A172 (cell line): Measurements from ENCODE around the gene IVD. TPM values are rescaled to one million over a fixed set of nuclear protein-coding genes. Genes with fewer than 3 reads are reported as not detected.

Source experiments
- DNase-seq: peaks from one replicate; pipeline ENCODE4 v3.0.0-alpha.2; 2015; ENCODE audit warnings: low spot score
- total RNA-seq: library from RNA; depleted of rRNA; stranded (reverse); fragments of >200 nt; shearing (Covaris generic); gene quantifications from 2 replicates; pipeline ENCODE4 v1.2.3, GENCODE V29; 2014; rRNA removed

Gene IVD
- total RNA-seq = 10.8 and 20.7 TPM in 2 replicates

- DNase-seq = peak; percentile 89
Measured at GRCh38 chr15:40405501-40406381, at the start of gene IVD. Gene IVD, plus strand, starts transcription at chr15:40405795. Its CDS starts 33 bp downstream, at chr15:40405828.

DNA sequence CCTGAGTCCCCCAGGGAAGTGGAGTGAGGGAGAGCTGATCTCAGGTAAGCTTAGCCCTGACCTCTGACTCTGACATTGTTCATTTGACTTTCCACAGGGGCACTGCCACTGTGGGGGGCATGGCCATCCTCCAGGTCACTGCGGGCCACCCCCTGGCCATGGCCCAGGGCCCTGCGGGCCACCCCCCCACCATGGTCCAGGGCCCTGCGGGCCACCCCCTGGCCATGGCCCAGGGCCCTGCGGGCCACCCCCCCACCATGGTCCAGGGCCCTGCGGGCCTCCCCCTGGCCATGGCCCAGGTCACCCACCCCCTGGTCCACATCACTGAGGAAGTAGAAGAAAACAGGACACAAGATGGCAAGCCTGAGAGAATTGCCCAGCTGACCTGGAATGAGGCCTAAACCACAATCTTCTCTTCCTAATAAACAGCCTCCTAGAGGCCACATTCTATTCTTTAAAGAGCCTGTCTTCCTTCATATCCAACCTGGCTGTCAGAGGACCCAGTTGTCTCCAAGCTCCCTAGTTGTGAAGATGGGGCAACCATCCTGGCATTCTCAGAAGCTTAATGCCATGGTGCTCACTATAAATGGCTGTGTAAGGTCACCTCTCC lies 49.5 kb upstream of the IVD start:
- no peak for DNase-seq

- no peak for DNase-seq
Measured at GRCh38 chr15:40357246-40357645, 48.3 kb upstream of the IVD start.

DNA sequence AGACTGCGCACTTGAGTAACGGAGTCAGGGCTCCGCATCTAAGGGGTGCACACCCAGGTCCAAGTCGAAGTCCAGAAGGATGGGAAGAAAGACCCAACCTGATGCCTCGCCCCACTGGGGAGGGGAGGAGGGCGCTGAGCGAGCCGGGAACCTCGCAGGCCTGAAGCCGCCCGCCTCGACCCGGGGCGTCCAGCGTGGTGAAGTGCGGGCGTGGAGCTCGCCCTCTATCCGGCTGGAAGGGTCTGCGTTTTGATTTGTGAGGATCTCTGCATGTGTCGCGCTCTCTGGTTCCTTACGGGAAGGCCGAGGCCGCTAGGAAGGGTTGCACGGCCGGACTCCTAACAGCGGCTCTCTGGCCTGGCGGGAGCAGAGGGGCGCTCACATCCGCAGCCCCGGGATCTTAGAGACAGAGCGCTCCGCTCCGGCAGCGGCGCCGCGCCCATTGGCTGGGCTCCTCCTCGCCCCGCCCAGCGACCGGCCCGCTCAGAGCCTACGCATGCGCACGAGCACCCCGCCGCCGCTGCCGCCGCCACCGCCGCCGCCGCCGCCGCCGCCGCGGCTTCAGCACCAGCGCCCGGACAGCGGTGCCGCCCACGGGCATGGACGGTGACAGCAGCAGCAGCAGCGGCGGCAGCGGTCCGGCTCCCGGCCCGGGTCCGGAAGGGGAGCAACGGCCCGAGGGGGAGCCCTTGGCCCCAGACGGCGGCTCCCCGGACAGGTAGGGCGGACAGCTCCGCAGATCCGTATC lies 47.7 kb upstream of the IVD start, which contains the start of gene DISP2:
Gene DISP2 (plus strand): TSS at position 497 of the 748 bp plus-strand sequence. CDS start 103 bp downstream, at position 600.
- DNase-seq = peak; percentile 60

DNA sequence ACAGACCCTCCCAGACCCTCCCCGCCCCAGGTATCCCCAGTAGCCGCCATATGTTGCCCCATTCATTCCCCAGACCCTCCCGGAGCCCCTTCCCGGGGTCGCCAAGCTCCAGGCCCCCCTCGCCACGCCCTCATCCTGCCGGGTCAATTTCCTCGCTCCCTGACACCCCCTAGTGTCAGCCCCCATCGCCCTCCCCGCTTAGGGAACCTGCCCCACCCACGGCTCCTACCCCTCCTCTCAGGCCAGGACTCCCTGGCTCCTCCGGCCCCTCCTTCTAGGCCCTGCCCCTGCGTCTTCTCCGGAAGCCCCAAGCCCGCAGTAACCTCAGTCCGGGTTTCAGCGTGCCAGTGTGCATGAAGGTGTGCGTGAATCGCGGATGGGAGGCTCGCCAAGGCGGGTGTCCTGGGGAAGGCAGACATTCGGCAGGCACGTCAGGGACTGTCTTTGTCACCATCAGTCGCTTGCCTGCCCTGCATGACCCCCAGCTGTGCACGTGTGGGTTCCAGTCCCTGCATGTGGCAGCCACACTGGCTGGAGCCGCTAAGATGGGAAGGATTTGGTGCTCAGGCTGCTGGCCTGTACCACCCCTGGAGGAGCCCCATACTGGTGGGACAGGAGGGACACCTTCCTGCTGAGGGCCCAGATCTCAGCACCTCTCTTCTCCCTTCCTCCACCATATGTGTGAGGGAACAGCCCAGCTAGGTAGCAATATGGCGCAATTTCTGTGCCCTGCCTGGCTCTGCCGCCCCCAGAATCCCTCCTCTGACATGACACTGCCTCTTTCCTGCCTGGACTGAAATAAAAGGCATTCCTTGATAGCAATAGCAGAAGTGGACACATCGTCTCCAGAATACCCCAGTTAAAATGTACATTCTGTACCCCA lies 46.9 kb upstream of the IVD start:
- no peak for DNase-seq

DNA sequence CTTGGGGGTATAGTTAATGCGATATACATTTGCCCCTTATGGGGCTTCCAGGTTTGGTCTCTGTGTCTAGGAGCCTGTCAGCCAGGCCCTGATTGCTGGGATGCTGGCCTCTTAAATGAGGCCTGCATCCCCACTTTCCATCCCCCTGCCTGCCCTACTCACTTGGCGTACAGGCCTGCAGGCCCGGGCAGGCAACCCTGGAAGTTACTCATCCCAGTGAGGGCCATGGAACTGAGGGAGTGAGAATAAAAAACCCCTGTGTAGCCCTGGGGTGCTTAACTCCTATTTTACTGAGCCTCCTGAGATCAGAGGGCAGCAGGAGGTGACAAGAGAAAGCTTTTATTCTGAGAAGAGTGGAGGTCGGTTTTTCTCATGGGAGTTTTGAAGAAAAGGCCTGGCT lies 45.6 kb upstream of the IVD start:
- DNase-seq = no peak

DNA sequence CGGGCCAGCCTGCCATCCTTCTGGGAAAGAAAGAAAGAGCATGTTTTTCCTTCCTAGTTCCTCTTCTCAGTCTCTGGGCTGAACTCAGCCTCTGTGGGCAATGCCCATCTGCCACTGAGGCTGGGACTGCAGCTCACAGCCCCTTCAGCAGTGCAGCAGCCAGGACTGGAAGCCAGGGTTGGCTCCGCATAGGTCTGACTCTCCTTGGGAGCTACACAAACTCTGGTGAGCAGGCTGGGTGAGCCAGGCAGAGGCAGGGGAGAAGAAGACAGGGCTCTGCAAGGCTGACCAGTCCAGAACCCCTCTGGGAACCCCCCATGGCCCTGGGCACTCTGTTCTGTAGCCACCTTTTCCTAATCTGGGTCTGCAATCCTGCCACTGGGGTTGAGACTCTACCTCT lies 44.0 kb upstream of the IVD start:
- DNase-seq = no peak

- DNase-seq = no peak
Measured at GRCh38 chr15:40363611-40364010, 42.0 kb upstream of the IVD start.

- DNase-seq = no peak
Measured at GRCh38 chr15:40364251-40364650, 41.3 kb upstream of the IVD start.

DNA sequence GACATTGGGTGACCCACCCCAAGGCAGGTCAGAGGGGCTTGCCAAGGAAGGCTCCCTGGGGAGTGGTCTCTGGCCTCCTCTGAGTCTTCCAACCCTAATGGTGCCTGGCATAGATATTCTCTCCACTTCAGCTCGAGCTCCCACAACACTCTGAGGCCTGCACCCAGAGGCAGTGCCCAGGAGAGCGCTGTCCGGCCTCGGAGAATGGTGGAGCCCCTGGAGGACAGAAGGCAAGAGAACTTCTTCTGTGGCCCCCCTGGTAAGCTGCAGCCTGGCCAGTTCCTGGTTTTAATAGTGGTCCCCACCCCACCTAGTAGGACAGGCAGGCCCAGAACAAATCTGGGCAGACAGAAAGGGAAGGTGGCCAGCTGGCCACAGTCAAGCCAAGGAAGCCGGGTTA lies 40.6 kb upstream of the IVD start:
- DNase-seq = no peak

DNA sequence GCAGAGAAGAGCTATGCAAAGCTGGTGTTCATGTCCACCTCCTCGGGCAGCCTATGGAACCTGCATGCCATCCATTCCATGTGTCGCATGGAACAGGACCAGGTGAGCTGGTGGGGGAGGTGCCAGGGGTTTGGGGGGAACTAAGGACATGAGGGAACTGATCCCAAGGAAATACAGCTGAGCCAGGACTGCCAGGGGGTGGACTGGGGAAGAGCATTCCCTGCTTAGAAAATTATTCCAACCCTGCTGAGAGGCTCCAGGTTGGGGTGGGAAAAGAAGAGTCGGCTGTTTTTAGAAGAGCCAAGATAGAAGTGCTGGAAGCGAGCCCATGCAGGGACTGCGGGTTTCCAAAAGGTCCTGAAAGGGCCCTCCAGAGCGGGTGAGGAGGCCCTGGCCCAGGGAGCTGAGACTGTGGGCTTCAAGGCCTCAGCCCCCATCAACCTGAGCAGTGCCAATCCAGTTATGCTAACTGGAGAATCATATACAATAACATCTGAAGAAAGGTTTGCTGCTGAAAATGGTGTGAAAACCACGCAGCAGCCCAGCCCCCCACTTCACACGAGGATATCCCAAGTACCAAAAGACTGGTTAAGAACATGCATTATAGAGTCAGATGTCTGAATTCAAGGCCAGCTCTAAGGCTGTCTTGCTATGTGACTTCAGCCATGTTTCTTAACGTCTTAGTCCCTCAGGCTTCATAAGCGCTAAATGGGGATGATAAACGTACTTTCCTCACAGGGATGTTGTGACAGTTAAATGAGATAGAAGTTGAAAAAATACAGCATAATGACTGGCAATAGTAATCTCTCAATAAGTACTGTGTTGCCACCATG lies 39.8 kb upstream of the IVD start:
- no peak for DNase-seq

DNA sequence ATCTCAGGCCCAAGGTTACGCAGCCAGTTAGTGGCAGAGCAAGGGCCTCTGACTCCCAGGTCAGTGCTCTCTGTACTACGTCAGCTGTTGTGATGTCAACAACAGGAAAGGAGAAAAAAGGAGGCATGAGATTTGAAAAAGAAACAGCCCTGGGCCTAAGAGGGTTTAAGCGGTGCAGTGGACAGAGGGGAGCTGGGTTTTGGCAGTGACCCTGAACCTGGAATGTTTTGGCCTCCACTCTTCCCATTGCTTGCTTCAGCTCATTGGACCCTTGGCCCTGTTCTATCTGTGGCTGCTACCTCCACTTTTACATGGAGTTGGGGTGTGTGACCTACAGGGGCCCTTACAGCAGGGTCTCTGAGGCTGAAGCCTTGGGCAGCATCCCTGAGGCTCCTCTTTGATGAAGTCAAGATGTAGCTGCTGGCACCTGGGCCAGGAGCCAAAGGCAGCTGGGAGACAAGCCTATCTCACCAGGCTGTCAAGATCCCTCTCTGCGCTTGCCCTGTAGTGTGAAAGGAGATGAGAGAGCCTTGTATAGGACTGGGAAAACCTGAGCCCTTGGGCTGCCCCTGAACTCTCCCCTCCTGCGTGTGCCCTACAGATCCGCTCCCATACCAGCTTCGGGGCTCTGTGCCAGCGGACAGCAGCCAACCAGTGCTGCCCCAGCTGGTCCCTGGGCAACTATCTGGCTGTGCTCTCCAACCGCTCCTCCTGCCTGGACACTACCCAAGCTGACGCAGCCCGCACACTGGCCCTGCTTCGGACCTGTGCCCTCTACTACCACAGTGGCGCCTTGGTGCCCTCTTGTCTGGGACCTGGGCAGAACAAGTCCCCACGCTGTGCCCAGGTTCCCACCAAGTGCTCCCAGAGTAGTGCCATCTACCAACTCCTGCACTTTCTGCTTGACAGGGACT lies 38.9 kb upstream of the IVD start:
- no peak for DNase-seq

- no peak for DNase-seq
Measured at GRCh38 chr15:40367371-40367685, 38.3 kb upstream of the IVD start.

DNA sequence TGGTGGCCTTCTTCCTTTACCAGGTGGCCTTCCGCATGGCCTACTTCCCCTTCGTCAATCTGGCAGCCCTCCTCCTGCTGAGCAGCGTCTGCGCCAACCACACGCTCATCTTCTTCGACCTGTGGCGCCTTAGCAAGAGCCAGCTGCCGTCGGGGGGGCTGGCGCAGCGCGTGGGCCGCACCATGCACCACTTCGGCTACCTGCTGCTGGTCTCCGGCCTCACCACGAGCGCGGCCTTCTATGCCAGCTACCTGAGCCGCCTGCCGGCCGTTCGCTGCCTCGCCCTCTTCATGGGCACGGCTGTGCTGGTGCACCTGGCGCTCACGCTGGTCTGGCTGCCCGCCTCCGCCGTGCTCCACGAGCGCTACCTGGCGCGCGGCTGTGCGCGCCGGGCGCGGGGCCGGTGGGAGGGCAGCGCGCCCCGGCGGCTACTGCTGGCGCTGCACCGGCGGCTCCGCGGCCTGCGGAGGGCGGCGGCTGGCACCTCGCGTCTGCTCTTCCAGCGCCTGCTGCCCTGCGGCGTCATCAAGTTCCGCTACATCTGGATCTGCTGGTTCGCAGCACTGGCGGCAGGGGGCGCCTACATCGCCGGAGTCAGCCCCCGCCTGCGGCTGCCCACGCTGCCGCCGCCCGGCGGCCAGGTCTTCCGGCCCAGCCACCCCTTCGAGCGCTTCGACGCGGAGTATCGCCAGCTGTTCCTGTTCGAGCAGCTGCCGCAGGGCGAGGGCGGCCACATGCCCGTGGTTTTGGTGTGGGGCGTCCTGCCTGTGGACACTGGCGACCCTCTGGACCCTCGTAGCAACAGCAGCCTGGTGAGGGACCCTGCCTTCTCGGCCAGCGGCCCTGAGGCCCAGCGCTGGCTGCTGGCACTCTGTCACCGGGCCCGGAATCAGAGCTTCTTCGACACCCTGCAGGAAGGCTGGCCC lies 37.6 kb upstream of the IVD start:
- DNase-seq = no peak

GRCh38 chr15:40368719-40369473 lies 36.7 kb upstream of the IVD start:
- no peak for DNase-seq

DNA sequence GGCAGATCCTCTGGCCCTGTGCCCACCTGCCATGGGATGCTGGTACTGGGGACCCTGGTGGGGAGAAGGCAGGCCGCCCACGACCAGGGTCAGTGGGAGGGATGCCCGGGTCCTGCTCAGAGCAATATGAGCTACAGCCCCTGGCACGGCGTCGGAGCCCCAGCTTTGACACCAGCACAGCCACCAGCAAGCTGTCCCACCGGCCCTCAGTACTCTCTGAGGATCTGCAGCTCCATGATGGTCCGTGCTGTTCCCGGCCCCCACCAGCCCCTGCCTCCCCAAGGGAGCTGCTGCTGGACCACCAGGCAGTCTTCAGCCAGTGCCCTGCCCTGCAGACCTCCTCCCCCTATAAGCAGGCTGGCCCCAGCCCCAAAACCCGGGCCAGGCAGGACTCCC lies 36.1 kb upstream of the IVD start:
- DNase-seq = no peak

DNA sequence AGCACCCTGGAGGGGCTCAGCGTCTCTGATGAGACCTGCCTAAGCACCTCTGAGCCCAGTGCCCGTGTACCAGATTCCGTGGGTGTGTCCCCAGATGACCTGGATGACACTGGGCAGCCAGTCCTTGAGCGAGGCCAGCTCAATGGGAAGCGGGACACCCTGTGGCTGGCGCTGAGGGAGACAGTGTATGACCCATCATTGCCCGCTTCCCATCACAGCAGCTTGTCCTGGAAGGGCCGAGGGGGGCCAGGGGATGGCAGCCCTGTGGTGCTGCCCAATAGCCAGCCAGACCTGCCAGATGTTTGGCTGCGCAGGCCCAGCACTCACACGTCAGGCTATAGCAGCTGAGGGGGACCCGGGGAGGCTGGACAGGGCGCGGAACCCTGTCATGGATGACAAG lies 35.6 kb upstream of the IVD start:
- DNase-seq = no peak

DNA sequence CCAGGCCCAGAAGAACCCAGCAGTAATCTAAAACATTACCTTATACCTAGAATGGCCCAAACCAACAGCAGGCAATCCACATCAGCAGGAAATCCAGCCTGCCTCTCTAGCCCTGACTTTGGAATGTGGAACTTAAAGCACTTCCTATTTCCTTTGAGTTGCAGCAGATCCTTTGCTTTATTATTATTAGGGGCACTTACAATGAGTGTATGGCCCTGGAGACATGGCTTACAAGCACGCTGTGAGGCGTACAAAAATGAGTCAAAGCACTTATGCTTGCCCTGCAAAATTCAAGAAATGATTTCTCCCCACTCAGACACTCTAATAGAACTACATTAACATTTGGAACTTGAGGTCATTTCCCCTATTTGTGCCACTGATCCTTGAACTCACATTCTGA lies 32.6 kb upstream of the IVD start:
- DNase-seq = no peak
